ENCODE results near the gene PCBP4. TPM values are rescaled to one million over a fixed set of nuclear protein-coding genes. Genes with fewer than 3 reads are reported as not detected.
A peak's percentile ranks its signal among the peaks of the same experiment; 100 is the strongest.
"Not testable (repeated sequence)": the region's sequence is repeated elsewhere in the genome, so short reads cannot be mapped to it uniquely, and the experiment has no call there.

PCBP4 gene
- total RNA-seq, 1 donor from 2014 or later = 91.4 TPM

DNA sequence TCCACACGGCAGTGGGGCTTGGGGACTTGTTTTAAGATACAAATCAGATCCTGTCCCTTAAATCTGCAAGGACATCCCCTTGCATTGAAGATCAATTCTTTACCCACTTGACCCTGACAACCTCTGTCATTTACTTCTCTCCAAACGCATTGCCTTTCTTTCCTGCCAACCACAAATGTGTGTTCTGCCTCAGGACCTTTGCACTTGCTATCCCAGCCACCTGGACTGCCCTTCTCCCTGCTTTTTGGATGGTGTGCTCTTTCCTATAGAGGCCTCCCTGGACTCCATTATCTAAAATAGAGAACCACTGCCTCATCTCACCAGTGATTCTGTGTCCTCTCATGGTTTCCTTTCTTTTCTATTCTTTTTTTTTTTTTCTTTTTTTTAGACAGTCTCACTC lies 29.9 kb upstream of the PCBP4 start:
- no peak for DNase-seq (ENCODE audit: low spot score)
- intact Hi-C loops (cut with DNase I) = no loop called here

DNA sequence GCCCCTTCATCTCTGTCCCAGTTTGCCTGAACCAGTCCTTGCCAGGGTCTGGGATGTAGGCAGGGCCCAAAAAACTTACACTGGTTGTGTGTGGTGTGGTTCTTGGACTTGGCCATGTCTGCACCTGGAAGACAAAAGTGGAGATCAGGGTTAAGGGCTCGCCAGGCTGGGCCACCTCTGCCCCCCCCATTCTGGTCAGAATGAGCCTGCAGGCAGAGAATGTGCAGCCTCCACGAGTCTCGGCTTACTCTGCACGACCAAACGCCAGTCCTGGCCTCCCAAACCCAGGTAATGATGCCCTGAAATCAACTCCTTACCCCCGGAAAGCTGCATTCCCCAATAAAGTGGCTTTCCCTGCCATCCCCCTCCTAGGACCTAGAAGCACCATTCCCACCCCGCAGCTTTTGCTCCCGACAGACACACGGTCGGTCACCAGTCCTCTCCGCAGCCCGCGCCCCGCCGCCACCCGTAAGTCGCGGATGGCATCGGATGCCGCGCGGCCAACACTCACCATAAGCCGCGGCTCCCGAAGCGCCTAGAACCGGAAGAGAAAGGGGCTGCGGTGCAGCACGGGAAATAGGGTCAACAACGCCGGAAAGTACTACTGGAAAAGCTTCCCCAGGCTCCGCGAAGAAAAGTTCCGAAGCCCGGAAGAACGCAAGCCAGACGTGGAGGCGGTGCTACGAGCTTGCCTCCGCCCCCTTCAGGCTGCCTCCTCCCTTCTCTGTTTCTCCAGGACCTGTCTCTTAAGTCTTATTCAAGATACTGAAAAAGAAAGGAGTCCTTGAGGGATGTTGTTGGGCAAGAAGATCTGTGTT lies 28.3 kb upstream of the PCBP4 start, which contains the start of gene RPL29:
Gene RPL29 (minus strand): TSS at position 550 of the 818 bp plus-strand sequence. CDS start 434 bp downstream, at position 116.
- intact Hi-C loops (cut with DNase I) = loop anchor here (1.0 kb wide), 1 partner anchor 53 kb away; the partner anchor contains the start of gene PARP3
- peak; percentile 96 for DNase-seq (ENCODE audit: low spot score)

DNA sequence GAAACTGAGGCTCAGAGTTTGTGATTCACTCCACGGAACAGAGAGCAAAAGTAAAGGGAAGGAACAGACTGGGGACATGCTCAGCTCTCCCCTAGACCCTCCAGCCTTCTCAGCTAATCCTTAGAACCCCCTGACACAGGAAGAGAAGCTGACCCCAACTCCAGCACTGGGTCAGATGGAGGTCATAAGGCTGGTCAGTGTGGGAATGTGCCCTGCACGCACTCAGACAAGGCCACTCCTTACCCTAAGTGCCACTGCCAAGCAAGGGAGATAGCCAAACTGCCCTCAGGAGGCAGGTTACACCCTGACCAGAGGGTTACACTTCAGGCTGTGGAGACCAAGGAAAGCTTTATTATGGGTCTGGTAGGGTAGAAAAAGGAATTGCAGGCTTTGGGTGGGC lies 27.3 kb upstream of the PCBP4 start:
- intact Hi-C loops (cut with DNase I) = no loop called here
- DNase-seq (ENCODE audit: low spot score) = no peak

GRCh38 chr3:51993657-51994056 lies 26.4 kb upstream of the PCBP4 start:
- DNase-seq (ENCODE audit: low spot score); intact Hi-C loops (cut with DNase I): not testable (repeated sequence)

DNA sequence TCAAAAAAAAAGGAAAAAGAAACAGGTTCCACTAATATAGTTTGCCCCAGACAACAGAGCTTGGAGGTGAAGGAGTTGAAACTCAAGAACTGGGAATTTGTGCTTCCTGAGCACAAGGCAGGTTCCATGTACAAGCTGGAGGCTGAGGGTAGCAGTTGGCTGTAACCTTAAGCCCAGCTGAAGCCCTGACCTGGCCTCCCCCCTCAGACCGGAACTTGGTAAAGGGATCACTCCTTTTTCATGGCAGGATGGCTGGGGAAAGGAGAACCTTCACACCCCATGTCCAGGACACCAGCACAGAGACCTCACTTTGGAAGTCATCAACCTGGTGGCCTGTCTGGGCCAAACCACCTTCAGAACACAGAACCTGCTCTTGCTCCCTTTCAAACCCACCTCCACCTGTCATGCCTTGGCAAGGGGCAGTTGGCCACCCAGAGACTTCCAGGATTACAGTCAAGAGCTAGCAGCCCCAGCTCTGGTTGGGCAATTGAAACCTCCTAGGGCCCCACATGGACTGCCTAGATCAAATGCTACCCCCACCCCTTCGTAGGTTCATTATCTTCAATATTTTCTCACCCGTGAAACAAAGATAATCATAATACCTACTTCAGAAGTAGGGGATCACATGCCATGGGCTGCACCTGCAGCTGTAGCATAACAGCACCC lies 24.9 kb upstream of the PCBP4 start:
- DNase-seq (ENCODE audit: low spot score) = no peak
- intact Hi-C loops (cut with DNase I) = no loop called here

- peak; percentile 62 for DNase-seq (ENCODE audit: low spot score)
- intact Hi-C loops (cut with DNase I) = not testable (repeated sequence)
These were observed 23.3 kb upstream of the PCBP4 start for GRCh38 chr3:51990501-51990971.

DNA sequence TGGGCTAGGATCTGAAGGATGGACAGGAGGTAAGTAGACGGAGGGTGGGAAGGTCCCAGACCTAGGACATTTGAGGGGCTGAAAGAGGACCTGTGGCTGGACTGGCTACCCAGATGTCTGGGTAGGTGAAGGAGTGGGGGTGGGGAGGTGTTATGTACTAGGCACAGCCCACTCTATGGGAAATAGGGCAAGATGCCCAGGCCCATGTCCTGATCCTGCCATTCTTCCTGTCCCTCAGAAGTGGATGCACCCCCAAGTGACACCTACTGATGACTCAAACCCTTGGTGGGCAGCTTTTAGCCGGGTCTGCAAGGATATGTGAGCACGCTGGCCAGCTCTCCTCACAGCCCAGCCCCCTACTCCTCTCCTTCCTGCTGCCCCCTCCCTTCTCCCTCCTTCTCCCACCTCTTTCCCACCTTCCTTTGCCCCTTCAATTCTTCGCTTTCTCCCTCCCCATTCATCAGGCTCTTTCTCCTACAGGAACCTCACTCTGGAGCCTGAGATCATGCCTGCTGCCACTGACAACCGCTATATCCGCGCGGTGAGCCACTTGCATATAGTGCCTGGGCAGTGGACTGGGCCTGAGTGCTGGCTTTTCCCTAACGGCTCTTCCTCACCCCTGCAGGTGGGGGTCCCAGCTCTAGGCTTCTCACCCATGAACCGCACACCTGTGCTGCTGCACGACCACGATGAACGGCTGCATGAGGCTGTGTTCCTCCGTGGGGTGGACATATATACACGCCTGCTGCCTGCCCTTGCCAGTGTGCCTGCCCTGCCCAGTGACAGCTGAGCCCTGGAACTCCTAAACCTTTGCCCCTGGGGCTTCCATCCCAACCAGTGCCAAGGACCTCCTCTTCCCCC lies 21.3 kb upstream of the PCBP4 start:
- DNase-seq (ENCODE audit: low spot score) = no peak
- intact Hi-C loops (cut with DNase I) = no loop called here

DNA sequence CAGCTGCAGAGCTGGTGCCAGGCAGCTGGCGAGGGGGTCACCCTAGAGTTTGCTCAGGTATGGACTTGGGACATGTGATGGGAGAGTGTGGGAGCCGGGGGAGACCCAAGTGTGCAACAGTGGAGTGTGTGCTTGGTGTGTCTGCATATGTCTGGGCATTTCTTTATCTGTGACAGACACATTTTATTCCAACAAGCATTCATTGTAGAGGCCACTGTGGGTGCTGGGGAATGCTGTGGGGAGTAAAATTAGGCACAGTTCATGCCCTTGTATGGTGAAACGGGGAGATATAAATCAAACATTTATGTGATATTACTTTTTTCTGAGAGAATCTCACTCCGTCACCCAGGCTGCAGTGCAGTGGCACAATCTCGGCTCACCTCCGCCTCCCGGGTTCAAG lies 20.3 kb upstream of the PCBP4 start:
- intact Hi-C loops (cut with DNase I) = no loop called here

DNA sequence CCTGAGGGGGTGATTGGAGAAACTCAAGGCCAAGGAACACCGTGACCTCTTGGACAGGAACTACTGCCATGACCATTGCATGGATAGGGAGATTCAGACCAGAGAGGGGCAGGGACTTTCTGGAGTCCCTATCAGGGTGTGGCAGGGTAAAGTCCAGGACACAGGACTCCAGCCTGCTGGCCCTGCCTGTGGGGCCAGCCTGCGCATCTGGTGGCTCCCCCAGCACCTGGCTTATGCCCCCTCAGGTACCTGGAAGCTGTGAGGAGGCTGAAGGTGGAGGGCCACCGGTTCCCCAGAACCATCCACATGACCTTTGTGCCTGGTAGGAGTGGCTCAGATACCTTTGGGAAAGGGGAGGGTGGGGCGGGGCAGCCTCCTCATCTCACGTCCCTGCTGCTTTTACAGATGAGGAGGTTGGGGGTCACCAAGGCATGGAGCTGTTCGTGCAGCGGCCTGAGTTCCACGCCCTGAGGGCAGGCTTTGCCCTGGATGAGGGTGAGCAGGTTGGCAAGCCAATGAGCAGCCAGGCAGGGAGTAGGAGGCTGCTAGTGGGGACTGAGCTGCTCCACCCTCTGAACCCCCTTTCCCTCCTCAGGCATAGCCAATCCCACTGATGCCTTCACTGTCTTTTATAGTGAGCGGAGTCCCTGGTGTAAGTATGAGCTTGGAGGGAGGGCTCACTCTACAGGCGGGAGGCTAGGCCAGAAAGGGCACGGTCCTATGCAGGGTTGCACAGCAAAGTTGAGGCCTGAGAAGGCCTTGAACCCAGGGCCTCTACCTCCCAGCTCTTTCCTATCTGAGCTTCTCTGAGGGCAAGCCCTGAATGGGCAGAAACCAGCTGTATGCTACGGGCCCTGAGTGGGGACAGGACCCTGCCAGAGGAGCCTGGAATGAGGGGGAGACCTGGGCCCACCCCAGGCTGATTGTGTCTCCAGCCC lies 19.0 kb upstream of the PCBP4 start:
- intact Hi-C loops (cut with DNase I) = no loop called here
- DNase-seq (ENCODE audit: low spot score) = no peak

More for the DNA sequence above, 20.3 kb upstream of the PCBP4 start:
- DNase-seq (ENCODE audit: low spot score) = no peak

DNA sequence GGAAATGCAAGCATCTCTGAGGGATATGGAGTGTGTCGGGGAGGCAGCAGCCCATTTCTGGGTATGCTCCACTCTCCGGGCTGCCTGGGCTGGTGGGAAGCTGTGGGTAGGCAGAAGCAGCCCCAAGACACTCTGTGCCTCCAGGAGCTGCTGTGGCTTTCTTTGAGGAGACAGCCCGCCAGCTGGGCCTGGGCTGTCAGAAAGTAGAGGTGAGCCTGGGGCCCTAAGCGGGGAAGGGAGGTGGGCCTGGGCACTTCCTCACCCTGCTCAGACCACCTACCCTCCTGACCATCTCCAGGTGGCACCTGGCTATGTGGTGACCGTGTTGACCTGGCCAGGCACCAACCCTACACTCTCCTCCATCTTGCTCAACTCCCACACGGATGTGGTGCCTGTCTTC lies 17.8 kb upstream of the PCBP4 start:
- intact Hi-C loops (cut with DNase I) = no loop called here
- DNase-seq (ENCODE audit: low spot score) = no peak

DNA sequence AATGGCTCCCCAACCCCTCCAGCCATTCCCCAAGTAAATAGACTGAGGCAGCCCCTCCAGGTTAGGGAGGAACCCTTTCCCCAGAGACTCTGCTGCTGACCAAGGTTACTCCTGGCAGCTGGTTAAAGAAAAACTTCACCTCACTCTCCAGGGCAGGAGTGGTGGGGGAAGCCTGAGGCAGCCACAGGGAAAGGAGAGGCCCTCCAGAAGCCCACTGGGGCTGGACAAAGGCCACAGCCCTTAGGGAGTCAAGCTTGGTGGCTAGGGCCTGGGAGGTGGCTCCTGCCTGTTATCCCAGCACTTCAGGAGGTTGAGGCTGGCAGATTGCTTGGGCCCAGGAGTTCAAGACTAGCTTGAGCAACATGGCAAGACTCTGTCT lies 17.0 kb upstream of the PCBP4 start:
- no peak for DNase-seq (ENCODE audit: low spot score)
- intact Hi-C loops (cut with DNase I) = no loop called here

DNA sequence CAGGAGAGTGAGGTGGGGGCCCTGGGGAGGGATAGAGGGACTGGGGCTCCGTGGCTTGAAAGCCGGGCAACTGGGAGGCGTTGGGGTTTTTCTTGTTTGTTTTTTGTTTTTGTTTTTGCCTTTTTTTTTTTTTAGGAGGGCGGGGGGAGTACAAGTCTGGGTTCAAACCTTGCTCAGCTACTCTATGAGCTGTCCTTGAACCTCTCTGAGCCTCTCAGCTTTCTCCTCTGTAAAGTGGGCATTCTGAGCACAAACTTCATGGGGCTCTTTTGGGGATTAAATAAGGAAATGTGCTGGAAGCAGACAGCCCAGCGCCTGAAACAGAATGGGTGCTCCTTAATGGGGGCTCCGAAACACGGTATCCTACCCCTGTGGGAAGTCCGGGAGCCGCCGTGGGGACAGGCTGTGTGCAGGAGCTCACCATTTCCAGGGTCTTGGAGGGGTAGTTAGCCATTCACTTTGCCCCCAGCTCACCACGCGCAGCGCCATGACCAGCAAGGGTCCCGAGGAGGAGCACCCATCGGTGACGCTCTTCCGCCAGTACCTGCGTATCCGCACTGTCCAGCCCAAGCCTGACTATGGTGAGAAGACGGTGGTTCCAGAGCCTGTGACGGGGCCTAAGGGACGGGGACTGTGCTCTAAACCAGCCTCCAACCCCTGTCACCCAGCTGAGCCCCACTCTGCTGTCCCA lies 16.5 kb upstream of the PCBP4 start:
- intact Hi-C loops (cut with DNase I) = no loop called here
- DNase-seq (ENCODE audit: low spot score) = no peak

DNA sequence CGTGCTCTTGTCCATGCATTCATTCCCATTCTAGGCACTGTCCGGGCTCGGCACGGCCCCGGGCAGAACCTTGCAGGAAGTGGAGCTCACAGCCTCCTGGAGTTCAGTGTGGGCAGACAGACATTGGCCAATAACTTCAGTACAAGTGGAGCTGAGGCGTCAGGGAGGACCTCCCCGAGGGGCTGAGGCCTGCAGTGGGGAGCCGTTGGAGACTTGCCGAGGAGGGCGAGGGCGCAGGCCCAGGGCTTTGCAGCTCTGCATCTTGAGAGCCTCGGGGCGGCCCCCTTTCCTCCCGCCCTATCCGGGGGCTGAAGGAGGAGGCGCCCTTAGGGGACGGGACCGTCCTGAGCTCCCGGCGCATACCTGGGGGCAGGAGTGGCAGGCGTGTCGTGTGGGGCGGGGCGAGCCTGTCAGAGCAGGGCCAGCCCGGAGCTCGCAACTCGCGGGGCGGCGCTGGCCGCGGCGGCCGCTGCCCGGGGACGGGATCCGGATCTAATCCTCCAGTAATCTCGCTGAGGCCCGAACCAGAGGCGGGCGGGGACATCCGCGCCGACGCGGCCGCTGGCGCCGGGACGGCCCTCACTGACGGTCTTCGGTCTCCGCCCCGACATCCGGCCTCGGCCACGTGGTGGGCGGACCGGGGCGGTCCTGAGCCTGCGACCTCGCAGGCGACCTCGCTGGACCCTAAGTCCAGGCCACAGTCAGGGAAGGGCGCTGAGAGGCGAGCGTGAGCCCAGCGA lies 15.8 kb upstream of the PCBP4 start, which contains the start of gene ACY1:
Gene ACY1 (plus strand): TSS at position 698 of the 740 bp plus-strand sequence. CDS start 530 bp downstream, outside the sequence.
- DNase-seq (ENCODE audit: low spot score) = peak; percentile 92
- intact Hi-C loops (cut with DNase I) = no loop called here

- DNase-seq (ENCODE audit: low spot score) = no peak
- intact Hi-C loops (cut with DNase I) = no loop called here
These were observed 15.1 kb upstream of the PCBP4 start for GRCh38 chr3:51982352-51982837.

DNA sequence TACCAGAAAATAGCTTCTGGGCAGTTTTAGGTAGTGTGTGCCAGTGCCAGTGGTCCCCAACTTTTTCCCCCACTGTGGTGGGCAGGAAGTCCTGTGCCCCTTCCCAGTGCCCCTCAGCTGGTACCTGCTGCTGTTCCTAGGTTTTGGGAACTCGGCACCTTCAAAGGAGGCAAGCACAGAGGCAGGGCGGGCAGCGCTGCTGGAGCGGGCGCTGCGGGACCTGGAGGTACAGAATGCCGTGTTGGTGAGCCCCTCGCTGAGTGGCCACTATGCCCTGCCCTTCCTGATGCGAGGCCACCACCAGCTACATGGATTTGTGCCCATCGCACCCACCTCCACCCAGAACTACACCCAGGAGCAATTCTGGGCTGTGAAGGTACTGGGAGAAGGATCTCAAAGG lies 13.0 kb upstream of the PCBP4 start:
- intact Hi-C loops (cut with DNase I) = no loop called here
- DNase-seq (ENCODE audit: low spot score) = no peak

DNA sequence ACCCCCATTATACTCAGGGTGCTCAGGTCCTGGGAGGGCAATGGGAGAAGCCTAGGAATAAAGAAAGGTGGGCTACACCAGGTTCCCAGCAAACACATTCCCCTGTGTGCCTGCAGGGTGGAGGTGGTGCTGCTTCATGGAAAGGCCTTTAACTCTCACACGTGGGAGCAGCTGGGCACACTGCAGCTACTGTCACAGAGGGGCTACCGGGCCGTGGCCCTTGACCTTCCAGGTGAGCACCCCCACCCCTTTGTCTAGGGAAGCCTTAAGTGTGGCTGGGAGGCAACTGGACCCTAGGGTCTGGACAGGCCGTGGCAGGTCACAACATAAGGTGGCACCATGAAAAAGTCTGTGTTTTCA lies 10.9 kb upstream of the PCBP4 start:
- intact Hi-C loops (cut with DNase I) = no loop called here

GRCh38 chr3:51977446-51978142 lies 10.3 kb upstream of the PCBP4 start:
- no peak for DNase-seq (ENCODE audit: low spot score)
- intact Hi-C loops (cut with DNase I) = no loop called here

More for the DNA sequence above, 10.9 kb upstream of the PCBP4 start:
- DNase-seq (ENCODE audit: low spot score) = no peak
